Gastrocnemius medialis (tissue), 4 donors: ENCODE data around the gene INS.

Source experiments
- POLR2A ChIP-seq, 2 donors: fragments of 450-650 bp; IDR thresholded peaks; one replicate each; pipeline ENCODE4 v1.6.1; 2017; ENCODE audit warnings: antibody characterized with exemption in 2 of 2, mild to moderate bottlenecking in 2 of 2, moderate library complexity in 2 of 2
- TF ChIP-seq, protein P1 (sequence below), 5 experiments: fragments of 450-650 bp in 3 of 5; fragments of 200-600 bp in 2 of 5; sonication (generic) in 2 of 5; IDR thresholded peaks in 4 of 5; conservative IDR thresholded peaks in 1 of 5; 1 replicate in 4 of 5; 2 replicates in 1 of 5; pipeline ENCODE4 v1.5.1; 2016 to 2019; ENCODE audit warnings: antibody characterized with exemption in 5 of 5, mild to moderate bottlenecking in 3 of 5, moderate library complexity in 3 of 5

- TF ChIP-seq, protein P1, sequence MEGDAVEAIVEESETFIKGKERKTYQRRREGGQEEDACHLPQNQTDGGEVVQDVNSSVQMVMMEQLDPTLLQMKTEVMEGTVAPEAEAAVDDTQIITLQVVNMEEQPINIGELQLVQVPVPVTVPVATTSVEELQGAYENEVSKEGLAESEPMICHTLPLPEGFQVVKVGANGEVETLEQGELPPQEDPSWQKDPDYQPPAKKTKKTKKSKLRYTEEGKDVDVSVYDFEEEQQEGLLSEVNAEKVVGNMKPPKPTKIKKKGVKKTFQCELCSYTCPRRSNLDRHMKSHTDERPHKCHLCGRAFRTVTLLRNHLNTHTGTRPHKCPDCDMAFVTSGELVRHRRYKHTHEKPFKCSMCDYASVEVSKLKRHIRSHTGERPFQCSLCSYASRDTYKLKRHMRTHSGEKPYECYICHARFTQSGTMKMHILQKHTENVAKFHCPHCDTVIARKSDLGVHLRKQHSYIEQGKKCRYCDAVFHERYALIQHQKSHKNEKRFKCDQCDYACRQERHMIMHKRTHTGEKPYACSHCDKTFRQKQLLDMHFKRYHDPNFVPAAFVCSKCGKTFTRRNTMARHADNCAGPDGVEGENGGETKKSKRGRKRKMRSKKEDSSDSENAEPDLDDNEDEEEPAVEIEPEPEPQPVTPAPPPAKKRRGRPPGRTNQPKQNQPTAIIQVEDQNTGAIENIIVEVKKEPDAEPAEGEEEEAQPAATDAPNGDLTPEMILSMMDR (IDR thresholded peaks at IDR 0.05 in 4 of 5, conservative IDR thresholded peaks at IDR 0.05 in 1 of 5) = no peak
- no peak for TF ChIP-seq POLR2A (IDR thresholded peaks at IDR 0.05)
Observed at GRCh38 chr11:2154195-2154585, 6.8 kb downstream of the INS start.
